ENCODE results near the gene CDC37L1. TPM values are rescaled to one million over a fixed set of nuclear protein-coding genes. Genes with fewer than 3 reads are reported as not detected.

Gene CDC37L1
- total and polyA plus RNA-seq, 9 of the 15 experiments (the other 6 are each of a cell fraction or from before 2014, with no cell fraction given) = 1.5 to 7.9 (median 6.0) TPM

GRCh38 chr9:4662108-4662988 lies 17.0 kb upstream of the CDC37L1 start, which contains the start of gene PLPP6 (continued):
- TF ChIP-seq SMARCC2 (IDR thresholded peaks at IDR 0.05; ENCODE audit: low read depth) = no peak
- no peak for TF ChIP-seq CBFB (CRISPR knock-in tag; IDR thresholded peaks at IDR 0.05)
- TF ChIP-seq ZNF79 (CRISPR knock-in tag; IDR thresholded peaks at IDR 0.05; ENCODE audit: low read depth) = no peak
- no peak for TF ChIP-seq BRD4 (IDR thresholded peaks at IDR 0.05)
- 0 out of 2 replicates have a peak, but pooled peaks have one; percentile 4 for TF ChIP-seq JUND (IDR thresholded peaks at IDR 0.05; ENCODE audit: borderline replicate concordance, low read depth, low read length)
- TF ChIP-seq JUND (tag; IDR thresholded peaks at IDR 0.05; ENCODE audit: borderline replicate concordance, low read depth, low read length) = no peak; the same call in 2 of the 3 replicates
- no peak for TF ChIP-seq ZNF551 (CRISPR knock-in tag; IDR thresholded peaks at IDR 0.05)
- no peak for TF ChIP-seq ZBTB2 (IDR thresholded peaks at IDR 0.05)
- TF ChIP-seq PTRF (tag; IDR thresholded peaks at IDR 0.05) = no peak
- peak; percentile 52; the same call in 1 of the 2 replicates for TF ChIP-seq SMC3 (conservative IDR thresholded peaks at IDR 0.05; ENCODE audit: insufficient read depth, low read depth, low read length)
- TF ChIP-seq ZC3H11A (IDR thresholded peaks at IDR 0.05; ENCODE audit: low read depth, low read length) = no peak
- no peak for TF ChIP-seq TBL1XR1 (IDR thresholded peaks at IDR 0.05; ENCODE audit: low read length in 2 of 2)
- no peak for TF ChIP-seq CREB5 (CRISPR knock-in tag; IDR thresholded peaks at IDR 0.05)
- TF ChIP-seq ZNF347 (CRISPR knock-in tag; IDR thresholded peaks at IDR 0.05; ENCODE audit: low read depth) = no peak
- no peak for TF ChIP-seq EP300 (IDR thresholded peaks at IDR 0.05; ENCODE audit: low read length)
- no peak for TF ChIP-seq BCLAF1 (IDR thresholded peaks at IDR 0.05; ENCODE audit: borderline replicate concordance in 1 of 2, control insufficient read depth in 1 of 2, low read depth in 2 of 2, low read length in 1 of 2)
- no peak for TF ChIP-seq TAF15 (IDR thresholded peaks at IDR 0.05; ENCODE audit: low read depth, low read length)
- peak; percentile 89 for TF ChIP-seq GABPA (tag; conservative IDR thresholded peaks at IDR 0.05; ENCODE audit: low read depth)
- no peak for TF ChIP-seq HDAC2 (IDR thresholded peaks at IDR 0.05)
- TF ChIP-seq ZZZ3 (IDR thresholded peaks at IDR 0.05) = no peak
- TF ChIP-seq SUPT5H (IDR thresholded peaks at IDR 0.05) = peak; percentile 66
- no peak for TF ChIP-seq STAT5A (IDR thresholded peaks at IDR 0.05; ENCODE audit: borderline replicate concordance, low read length)
- TF ChIP-seq ZFP30 (CRISPR knock-in tag; IDR thresholded peaks at IDR 0.05; ENCODE audit: borderline replicate concordance) = no peak
